ENCODE data around the gene DHX8.
"Not testable (repeated sequence)": the region's sequence is repeated elsewhere in the genome, so short reads cannot be mapped to it uniquely, and the experiment has no call there.

DHX8 gene

GRCh38 chr17:43483674-43484551 lies at the start of gene DHX8:
TSS of gene DHX8 (plus strand) at chr17:43483975. CDS start at chr17:43484038, 63 bp downstream.
- DNase-seq = peak; percentile 97

GRCh38 chr17:43434902-43435319 lies 48.9 kb upstream of the DHX8 start:
- DNase-seq = no peak

- no peak for DNase-seq
Observed at GRCh38 chr17:43437756-43438155, 46.0 kb upstream of the DHX8 start.

- no peak for DNase-seq
Observed at GRCh38 chr17:43438626-43439025, 45.1 kb upstream of the DHX8 start.

GRCh38 chr17:43439041-43439440 lies 44.7 kb upstream of the DHX8 start:
- no peak for DNase-seq

GRCh38 chr17:43442711-43443110 lies 41.1 kb upstream of the DHX8 start:
- DNase-seq = no peak

- no peak for DNase-seq
Observed at GRCh38 chr17:43443381-43443780, 40.4 kb upstream of the DHX8 start.

- no peak for DNase-seq
Observed at GRCh38 chr17:43444223-43445008, 39.4 kb upstream of the DHX8 start.

- DNase-seq = no peak
Observed at GRCh38 chr17:43445009-43445589, 38.7 kb upstream of the DHX8 start.

- DNase-seq = no peak
Observed at GRCh38 chr17:43446773-43447172, 37.0 kb upstream of the DHX8 start.

- DNase-seq = no peak
Observed at GRCh38 chr17:43448720-43449469, 34.9 kb upstream of the DHX8 start.

GRCh38 chr17:43449470-43450248 lies 34.1 kb upstream of the DHX8 start:
- DNase-seq = no peak

- not testable (repeated sequence) for DNase-seq
Observed at GRCh38 chr17:43450791-43451190, 33.0 kb upstream of the DHX8 start.

GRCh38 chr17:43451741-43452140 lies 32.0 kb upstream of the DHX8 start:
- DNase-seq = not testable (repeated sequence)

- no peak for DNase-seq
Observed at GRCh38 chr17:43453331-43453812, 30.4 kb upstream of the DHX8 start.

- DNase-seq = no peak
Observed at GRCh38 chr17:43454868-43455267, 28.9 kb upstream of the DHX8 start.

GRCh38 chr17:43456029-43456428 lies 27.7 kb upstream of the DHX8 start:
- DNase-seq = no peak

GRCh38 chr17:43456661-43457361 lies 27.0 kb upstream of the DHX8 start:
- no peak for DNase-seq

- DNase-seq = no peak
Observed at GRCh38 chr17:43457362-43457692, 26.4 kb upstream of the DHX8 start.

GRCh38 chr17:43459878-43460277 lies 23.9 kb upstream of the DHX8 start:
- not testable (repeated sequence) for DNase-seq

- DNase-seq = no peak
Observed at GRCh38 chr17:43461185-43461584, 22.6 kb upstream of the DHX8 start.

Data from activated CD4-positive, alpha-beta T cell treated with anti-CD3 and anti-CD28 coated beads for 1 hour (primary cell).